Activated CD4-positive, alpha-beta T cell treated with anti-CD3 and anti-CD28 coated beads, Interleukin-10, Interleukin-2, amounts not matched to agents 100 ng/mL and 50 ng/mL, durations not matched to agents 16 hours and 8 hours (primary cell): Measurements from ENCODE around the gene PPP4R3C.
"Not testable (repeated sequence)": the region's sequence is repeated elsewhere in the genome, so short reads cannot be mapped to it uniquely, and the experiment has no call there.

Experiments used
- DNase-seq: peaks from one replicate; pipeline ENCODE4 v3.0.0-alpha.2; 2020

Gene PPP4R3C

DNA sequence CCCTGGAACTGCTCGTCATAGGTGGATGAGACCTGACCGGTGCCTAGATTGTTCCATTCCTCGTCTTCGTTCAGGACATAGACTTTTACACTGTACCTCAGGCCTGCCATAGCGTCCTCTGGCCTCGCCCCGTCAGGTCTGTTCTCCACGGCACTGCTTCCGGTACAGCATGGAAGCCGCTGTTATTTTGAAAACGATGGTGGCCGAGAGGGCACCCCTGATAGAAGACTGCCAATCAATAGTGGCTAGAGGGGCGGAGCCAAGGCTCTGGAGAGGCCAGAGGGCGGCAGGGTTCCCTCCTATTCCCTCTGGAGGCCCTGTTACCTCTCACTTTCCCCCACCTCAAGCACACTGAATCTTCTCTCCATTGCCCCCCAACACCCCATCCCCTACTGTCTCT is at the start of gene PPP4R3C:
Gene PPP4R3C (minus strand): TSS at position 155 of the 400 bp plus-strand sequence. CDS start 45 bp downstream, at position 110.
- no peak for DNase-seq

GRCh38 chrX:27491397-27491796 is 28.3 kb upstream of the PPP4R3C start:
- DNase-seq, result no peak

GRCh38 chrX:27466051-27466450 is 2.9 kb upstream of the PPP4R3C start:
- DNase-seq, result no peak

DNA sequence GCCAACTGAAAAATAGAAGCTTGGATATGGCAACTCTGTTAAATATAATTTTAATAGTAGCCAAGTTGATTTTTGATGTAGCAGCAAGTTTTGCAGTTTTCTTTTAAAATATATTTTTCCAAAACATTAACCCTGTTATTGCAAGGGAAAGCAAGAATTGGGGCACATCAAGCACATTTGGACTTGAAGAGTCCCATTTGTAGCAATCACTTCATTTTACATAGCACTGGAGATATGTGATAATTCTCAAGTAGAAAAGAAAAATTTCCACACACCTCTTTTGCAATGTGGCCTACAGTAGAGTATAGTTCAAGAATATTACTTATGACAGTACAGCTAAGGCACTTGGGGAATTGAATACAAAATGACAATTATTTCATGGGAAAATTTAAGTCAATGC is 1.9 kb upstream of the PPP4R3C start:
- DNase-seq, result no peak

DNA sequence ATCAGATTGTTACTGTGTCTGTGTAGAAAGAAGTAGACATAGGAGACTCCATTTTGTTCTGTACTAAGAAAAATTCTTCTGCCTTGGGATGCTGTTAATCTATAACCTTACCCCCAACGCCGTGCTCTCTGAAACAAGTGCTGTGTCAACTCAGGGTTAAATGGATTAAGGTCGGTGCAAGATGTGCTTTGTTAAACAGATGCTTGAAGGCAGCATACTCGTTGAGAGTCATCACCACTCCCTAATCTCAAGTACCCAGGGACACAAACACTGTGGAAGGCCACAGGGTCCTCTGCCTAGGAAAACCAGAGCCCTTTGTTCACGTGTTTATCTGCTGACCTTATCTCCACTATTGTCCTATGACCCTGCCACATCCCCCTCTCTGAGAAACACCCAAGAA is 4.0 kb downstream of the PPP4R3C start:
- not testable (repeated sequence) for DNase-seq

DNA sequence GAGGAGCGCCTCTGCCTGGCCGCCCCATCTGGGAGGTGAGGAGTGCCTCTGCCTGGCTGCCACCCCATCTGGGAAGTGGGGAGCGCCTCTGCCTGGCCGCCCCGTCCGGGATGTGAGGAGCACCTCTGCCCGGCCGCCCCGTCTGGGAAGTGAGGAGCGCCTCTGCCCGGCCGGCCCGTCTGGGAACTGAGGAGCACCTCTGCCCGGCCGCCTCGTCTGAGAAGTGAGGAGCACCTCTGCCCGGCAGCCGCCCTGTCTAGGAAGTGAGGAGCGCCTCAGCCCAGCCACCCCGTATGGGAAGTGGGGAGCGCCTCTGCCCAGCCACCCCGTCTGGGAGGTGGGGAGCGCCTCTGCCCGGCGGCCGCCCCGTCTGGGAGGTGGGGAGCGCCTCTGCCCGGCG is 4.6 kb downstream of the PPP4R3C start:
- not testable (repeated sequence) for DNase-seq

DNA sequence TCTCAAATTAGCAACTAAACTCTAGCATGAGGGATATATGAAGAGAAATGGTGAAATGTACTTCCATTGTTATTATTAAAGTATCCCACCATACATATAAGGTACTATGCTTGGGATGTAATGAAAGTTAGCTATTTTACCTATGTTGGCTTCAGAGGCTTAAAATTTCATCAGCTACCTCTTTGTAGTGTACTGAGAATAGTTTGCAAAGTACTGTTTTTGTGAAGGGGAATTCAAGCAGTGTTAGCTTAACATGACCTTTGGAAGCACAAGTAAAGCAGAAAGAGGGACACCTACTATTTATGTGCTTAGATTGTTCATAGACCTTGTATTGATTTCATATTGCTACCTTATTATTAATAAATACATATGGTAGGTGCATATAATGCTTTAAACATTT is 11.8 kb downstream of the PPP4R3C start:
- DNase-seq, result no peak

- no peak for DNase-seq
These were observed 16.7 kb downstream of the PPP4R3C start for GRCh38 chrX:27446423-27446822.

- no peak for DNase-seq
These were observed 17.7 kb downstream of the PPP4R3C start for GRCh38 chrX:27445438-27445837.

DNA sequence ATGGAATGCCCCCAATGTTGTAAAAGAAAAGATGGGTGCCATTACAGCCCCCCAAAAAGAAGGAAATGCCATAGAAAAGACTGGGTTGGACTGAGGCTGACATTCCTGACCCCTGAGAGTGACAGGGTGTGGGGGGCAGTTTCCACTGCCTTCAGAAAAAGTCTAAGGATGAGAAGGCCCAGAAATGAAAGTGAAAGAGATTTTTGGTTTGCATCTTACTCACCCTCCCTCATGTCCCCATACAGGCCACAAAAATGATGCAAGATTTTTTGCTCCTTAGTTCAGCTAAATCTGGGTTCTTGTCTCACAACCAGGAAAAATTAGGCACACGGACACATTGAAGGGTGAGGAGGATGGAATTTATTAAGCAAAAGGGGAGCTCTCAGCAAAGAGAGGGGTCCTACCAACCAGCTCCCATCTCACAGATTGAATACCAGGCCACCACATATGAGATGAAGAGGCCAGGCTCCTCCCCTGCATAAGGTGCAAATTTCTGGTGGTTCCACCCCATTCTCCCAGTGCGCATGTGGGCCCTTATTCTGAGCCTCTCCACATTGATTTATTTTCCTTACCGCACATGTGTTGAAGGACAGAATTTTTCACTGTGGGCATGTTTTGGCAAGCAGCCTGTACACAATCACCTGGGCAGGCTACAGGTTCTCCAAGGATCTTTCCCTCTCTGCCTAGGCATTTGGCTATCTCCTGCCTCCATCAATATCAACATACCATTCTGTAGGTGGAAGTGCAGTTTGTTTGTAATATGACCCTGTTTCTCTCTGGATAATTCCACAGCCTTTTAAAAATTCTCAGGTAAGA is 18.8 kb downstream of the PPP4R3C start:
- DNase-seq, result peak; percentile 48

DNA sequence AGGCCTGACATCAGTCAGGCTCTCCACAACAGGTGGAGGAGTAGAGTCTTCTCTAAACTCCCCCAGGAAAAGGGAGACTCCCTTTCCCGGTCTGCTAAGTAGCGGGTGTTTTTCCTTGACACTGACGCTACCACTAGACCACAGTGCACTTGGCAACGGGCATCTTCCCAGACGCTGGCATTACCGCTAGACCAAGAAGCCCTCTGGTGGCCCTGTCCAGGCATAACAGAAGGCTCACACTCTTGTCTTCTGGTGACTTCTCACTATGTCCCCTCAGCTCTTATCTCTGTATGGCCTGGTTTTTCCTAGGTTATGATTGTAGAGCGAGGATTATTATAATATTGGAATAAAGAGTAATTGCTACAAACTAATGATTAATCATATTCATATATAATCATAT is 20.7 kb downstream of the PPP4R3C start:
- DNase-seq, result not testable (repeated sequence)

DNA sequence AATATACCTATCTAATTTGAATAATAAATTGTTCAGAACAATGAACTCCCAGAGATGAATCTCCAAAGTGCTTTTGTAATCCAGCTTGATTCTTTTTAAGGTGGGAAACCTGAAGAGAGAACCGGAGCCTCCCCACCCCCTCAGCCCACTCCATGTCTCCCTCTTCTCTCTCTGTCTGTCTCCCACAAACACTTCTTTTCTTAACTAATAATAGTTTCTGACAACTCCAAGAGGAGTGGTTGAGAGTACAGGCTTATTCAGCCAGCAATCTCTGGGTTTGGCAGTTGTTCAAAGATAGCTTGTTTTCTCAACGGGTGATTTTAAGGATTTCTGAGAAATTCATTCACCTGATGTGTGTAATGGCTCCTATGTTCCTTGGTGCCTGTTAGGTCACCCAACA is 23.4 kb downstream of the PPP4R3C start:
- DNase-seq, result no peak

DNA sequence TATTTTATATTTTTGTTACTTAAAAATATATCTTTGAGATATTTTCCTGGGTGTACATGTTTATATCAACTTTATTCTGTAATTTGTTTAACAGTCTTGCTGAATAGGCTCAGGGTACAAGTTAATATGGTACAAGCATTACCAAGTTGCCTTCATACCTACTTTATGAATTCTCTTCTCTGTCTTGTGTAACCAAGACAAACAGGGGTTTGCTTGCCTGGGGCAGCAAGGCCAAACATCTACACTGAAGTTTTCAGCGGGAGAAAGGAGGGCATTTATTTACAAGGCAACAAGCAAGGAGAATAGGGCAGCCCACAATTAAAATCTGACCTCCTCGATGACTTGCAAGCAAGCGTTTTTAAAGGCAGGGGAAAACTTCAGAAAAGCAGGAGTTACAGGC is 24.2 kb downstream of the PPP4R3C start:
- DNase-seq, result no peak

DNA sequence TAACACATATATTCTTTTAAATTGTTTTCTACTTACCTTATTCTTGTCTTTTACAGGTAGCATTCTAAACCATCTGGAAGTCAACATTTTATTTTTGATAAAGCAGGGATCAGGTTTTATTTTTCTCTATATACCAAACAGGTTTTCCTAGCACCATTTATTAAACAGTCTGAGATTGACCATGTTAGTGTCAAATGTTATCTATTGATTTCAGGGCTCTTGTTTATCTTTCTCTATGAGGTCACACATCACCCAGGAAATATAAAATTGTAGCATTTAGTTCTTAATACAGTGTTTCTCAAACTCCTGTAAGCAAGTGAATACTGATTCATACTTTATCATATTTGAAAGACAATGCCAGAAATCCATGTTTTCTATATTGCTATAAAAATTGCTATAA is 28.1 kb downstream of the PPP4R3C start:
- DNase-seq, result no peak
